NCI-H146 treated with DMSO at 0.1 percent for 48 hours (cell line): Measurements from ENCODE around the gene GRAP2.
"Not testable (repeated sequence)": the region's sequence is repeated elsewhere in the genome, so short reads cannot be mapped to it uniquely, and the experiment has no call there.

Source experiments
- DNase-seq: peaks from one replicate; lab custom pipeline; 2025; ENCODE audit not compliant: unreplicated experiment; lab: John Stamatoyannopoulos, UW

Gene GRAP2

GRCh38 chr22:39896313-39896996 is 4.4 kb upstream of the GRAP2 start:
- DNase-seq = no peak

GRCh38 chr22:39897841-39898240 is 3.0 kb upstream of the GRAP2 start:
- DNase-seq = no peak

GRCh38 chr22:39898997-39899396 is 1.9 kb upstream of the GRAP2 start:
- no peak for DNase-seq

GRCh38 chr22:39901565-39902146 is 772 bp downstream of the GRAP2 start:
- DNase-seq = no peak

GRCh38 chr22:39904024-39904423 is 3.1 kb downstream of the GRAP2 start:
- not testable (repeated sequence) for DNase-seq

- no peak for DNase-seq
These were observed 4.0 kb downstream of the GRAP2 start for GRCh38 chr22:39904862-39905261.

GRCh38 chr22:39905687-39906086 is 4.8 kb downstream of the GRAP2 start:
- DNase-seq = no peak

GRCh38 chr22:39906207-39906606 is 5.3 kb downstream of the GRAP2 start:
- DNase-seq = no peak

GRCh38 chr22:39907047-39907446 is 6.2 kb downstream of the GRAP2 start:
- DNase-seq = no peak

- DNase-seq = no peak
These were observed 6.8 kb downstream of the GRAP2 start for GRCh38 chr22:39907605-39908097.

GRCh38 chr22:39908136-39908535 is 7.3 kb downstream of the GRAP2 start:
- no peak for DNase-seq

GRCh38 chr22:39908737-39909136 is 7.9 kb downstream of the GRAP2 start:
- DNase-seq = no peak

GRCh38 chr22:39910876-39911613 is 10.2 kb downstream of the GRAP2 start:
- DNase-seq = no peak

GRCh38 chr22:39913321-39913720 is 12.4 kb downstream of the GRAP2 start:
- DNase-seq = no peak

- no peak for DNase-seq
These were observed 13.0 kb downstream of the GRAP2 start for GRCh38 chr22:39913886-39914285.

GRCh38 chr22:39914584-39914983 is 13.7 kb downstream of the GRAP2 start:
- DNase-seq = no peak

GRCh38 chr22:39915295-39915726 is 14.4 kb downstream of the GRAP2 start:
- DNase-seq = no peak

GRCh38 chr22:39916496-39916895 is 15.6 kb downstream of the GRAP2 start:
- no peak for DNase-seq

- DNase-seq = no peak
These were observed 16.3 kb downstream of the GRAP2 start for GRCh38 chr22:39917197-39917643.

- no peak for DNase-seq
These were observed 17.1 kb downstream of the GRAP2 start for GRCh38 chr22:39917776-39918495.

GRCh38 chr22:39920134-39920743 is 19.4 kb downstream of the GRAP2 start:
- DNase-seq = no peak
